Upper lobe of right lung (tissue), 1 donor: ENCODE results near the gene CRISPLD2. TPM values are rescaled to one million over a fixed set of nuclear protein-coding genes. Genes with fewer than 3 reads are reported as not detected.

Experiments
- ATAC-seq: fragments of 200-7000 bp; cut with Tn5 transposase; one replicate; pipeline ENCODE4 v1.9.1; 2020; ENCODE audit warnings: mild to moderate bottlenecking, moderate library complexity
- DNase-seq: peaks from one replicate; pipeline ENCODE4 v3.0.0-alpha.2; 2020
- H3K27ac ChIP-seq: fragments of 200-600 bp; one replicate; pipeline ENCODE4 v1.8.0; 2022
- H3K27me3 ChIP-seq: fragments of 200-600 bp; one replicate; pipeline ENCODE4 v1.8.0; 2022; ENCODE audit warnings: mild to moderate bottlenecking
- H3K36me3 ChIP-seq: fragments of 200-600 bp; one replicate; pipeline ENCODE4 v1.8.0; 2022
- H3K4me1 ChIP-seq: fragments of 200-600 bp; one replicate; pipeline ENCODE4 v1.8.0; 2022
- H3K4me3 ChIP-seq: fragments of 200-600 bp; one replicate; pipeline ENCODE4 v1.8.0; 2022; ENCODE audit warnings: mild to moderate bottlenecking
- H3K9me3 ChIP-seq: fragments of 200-600 bp; one replicate; pipeline ENCODE4 v1.8.0; 2022
- CTCF ChIP-seq: fragments of 200-600 bp; IDR thresholded peaks from one replicate; pipeline ENCODE4 v1.8.0; 2022; ENCODE audit warnings: antibody characterized with exemption
- intact Hi-C: fragments of 100-400 bp; cut with DNase I; formaldehyde crosslinking; loops from one replicate; pipeline ENCODE4 v1.11.0; 2022
- total RNA-seq: library from RNA; stranded (reverse); fragmentation: NEBNext Ultra II Directional; extraction: Animal tissue kit (Norgen Biotek cat#: 25700); gene quantifications from one replicate; pipeline ENCODE4 v1.2.1, GENCODE V29; 2021
- donor health status: DM: no; HTN: yes; CAD: no; lungs with severe emphysema.

Gene CRISPLD2
- total RNA-seq, 1 donor from 2014 or later, result 61.9 TPM

- H3K27ac ChIP-seq, result peak overlapping the region; percentile 80
- ATAC-seq, result no peak
Observed at GRCh38 chr16:84833542-84834402, 14.0 kb downstream of the CRISPLD2 start.

GRCh38 chr16:84834403-84834772 is 14.6 kb downstream of the CRISPLD2 start:
- no peak for ATAC-seq
- peaks cover 5% of the 10 kb centered on the region for H3K27me3 ChIP-seq
- H3K36me3 ChIP-seq, result peaks cover 5% of the 10 kb centered on the region
- no peak overlapping the region for H3K4me3 ChIP-seq
- H3K4me1 ChIP-seq, result peaks cover 6% of the 10 kb centered on the region
- no peak for DNase-seq
- no peak for TF ChIP-seq CTCF
- H3K9me3 ChIP-seq, result no peaks in the 10 kb centered on the region
- peak overlapping the region; percentile 80 for H3K27ac ChIP-seq
- intact Hi-C loops, result no loop called here

More at GRCh38 chr16:84833542-84834402, 14.0 kb downstream of the CRISPLD2 start:
- Histone ChIP-seq H3K36me3 (peaks cover 2% of the 10 kb centered on the region), H3K4me3 (no peak overlapping the region), H3K27me3 (peaks cover 5% of the 10 kb centered on the region), H3K4me1 (peaks cover 11% of the 10 kb centered on the region), H3K9me3 (no peaks in the 10 kb centered on the region)
- no peak for DNase-seq
- intact Hi-C loops, result no loop called here
- no peak for TF ChIP-seq CTCF

- no peak for TF ChIP-seq CTCF
- H3K4me1 ChIP-seq, result peaks cover 6% of the 10 kb centered on the region
- peak; percentile 53 for ATAC-seq
- H3K4me3 ChIP-seq, result no peak overlapping the region
- DNase-seq, result no peak
- peaks cover 5% of the 10 kb centered on the region for H3K27me3 ChIP-seq
- H3K9me3 ChIP-seq, result no peaks in the 10 kb centered on the region
- intact Hi-C loops, result no loop called here
- H3K36me3 ChIP-seq, result peaks cover 5% of the 10 kb centered on the region
- H3K27ac ChIP-seq, result peak overlapping the region; percentile 48
Observed at GRCh38 chr16:84836234-84836647, 16.5 kb downstream of the CRISPLD2 start.

GRCh38 chr16:84836967-84837366 is 17.2 kb downstream of the CRISPLD2 start:
- ATAC-seq (no peak), DNase-seq (no peak)
- intact Hi-C loops, result no loop called here
- Histone ChIP-seq H3K27me3 (peaks cover 5% of the 10 kb centered on the region), H3K4me1 (peaks cover under 1% of the 10 kb centered on the region), H3K36me3 (peaks cover 5% of the 10 kb centered on the region), H3K27ac (peak overlapping the region; percentile 47), H3K4me3 (no peak overlapping the region), H3K9me3 (no peaks in the 10 kb centered on the region)
- TF ChIP-seq CTCF, result no peak

GRCh38 chr16:84838383-84838948 is 18.7 kb downstream of the CRISPLD2 start:
- no peaks in the 10 kb centered on the region for H3K9me3 ChIP-seq
- no peaks in the 10 kb centered on the region for H3K4me1 ChIP-seq
- H3K27ac ChIP-seq, result no peak overlapping the region
- intact Hi-C loops, result no loop called here
- no peak overlapping the region for H3K4me3 ChIP-seq
- TF ChIP-seq CTCF, result no peak
- no peak for DNase-seq
- ATAC-seq, result no peak
- H3K36me3 ChIP-seq, result peaks cover 10% of the 10 kb centered on the region
- peaks cover 5% of the 10 kb centered on the region for H3K27me3 ChIP-seq
